Amniotic stem cell (primary cell): Measurements from ENCODE around the gene LYZL2.
A peak's percentile ranks its signal among the peaks of the same experiment; 100 is the strongest.
"Not testable (repeated sequence)": the region's sequence is repeated elsewhere in the genome, so short reads cannot be mapped to it uniquely, and the experiment has no call there.

Source experiments
- DNase-seq: peaks from one replicate; lab custom pipeline; 2025; lab: John Stamatoyannopoulos, UW

Gene LYZL2

DNA sequence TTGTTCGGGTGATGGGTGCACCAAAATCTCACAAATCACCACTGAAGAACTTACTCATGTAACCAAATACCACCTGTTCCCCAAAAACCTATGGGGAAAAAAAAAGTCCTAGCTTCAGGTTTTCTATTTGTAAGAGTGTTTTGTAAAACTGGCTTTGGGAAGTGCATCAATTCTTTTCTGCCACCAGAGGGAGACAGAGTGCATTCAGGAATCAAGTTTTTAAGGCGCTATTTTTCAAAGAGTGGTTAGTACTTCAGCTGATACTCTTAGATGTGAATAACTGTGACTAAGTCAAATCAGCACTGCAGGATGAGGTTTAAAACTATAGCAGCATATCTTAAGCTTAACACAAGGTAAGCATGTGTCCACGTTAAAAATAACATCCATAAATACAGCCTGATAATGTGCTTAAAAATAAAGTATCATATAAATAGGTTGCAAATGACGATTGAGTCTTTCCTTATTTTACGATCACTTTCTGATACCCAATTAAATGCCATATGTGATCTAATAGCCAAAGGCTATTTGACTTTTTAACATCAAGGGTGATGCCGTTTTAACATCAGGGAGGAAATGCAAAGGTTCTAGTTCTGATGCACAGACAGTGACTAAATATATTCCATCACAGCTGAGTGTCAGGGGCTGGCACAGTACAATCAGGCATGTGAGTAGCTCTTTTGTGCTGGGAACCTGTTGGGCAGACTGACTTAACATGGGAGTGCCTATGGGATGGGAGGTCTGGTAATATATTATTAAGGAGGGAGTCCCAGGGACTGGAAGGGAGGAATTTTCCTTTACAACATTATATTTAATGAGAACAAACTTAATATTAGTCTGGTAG is 10.6 kb upstream of the LYZL2 start:
- peak; percentile 38 for DNase-seq

DNA sequence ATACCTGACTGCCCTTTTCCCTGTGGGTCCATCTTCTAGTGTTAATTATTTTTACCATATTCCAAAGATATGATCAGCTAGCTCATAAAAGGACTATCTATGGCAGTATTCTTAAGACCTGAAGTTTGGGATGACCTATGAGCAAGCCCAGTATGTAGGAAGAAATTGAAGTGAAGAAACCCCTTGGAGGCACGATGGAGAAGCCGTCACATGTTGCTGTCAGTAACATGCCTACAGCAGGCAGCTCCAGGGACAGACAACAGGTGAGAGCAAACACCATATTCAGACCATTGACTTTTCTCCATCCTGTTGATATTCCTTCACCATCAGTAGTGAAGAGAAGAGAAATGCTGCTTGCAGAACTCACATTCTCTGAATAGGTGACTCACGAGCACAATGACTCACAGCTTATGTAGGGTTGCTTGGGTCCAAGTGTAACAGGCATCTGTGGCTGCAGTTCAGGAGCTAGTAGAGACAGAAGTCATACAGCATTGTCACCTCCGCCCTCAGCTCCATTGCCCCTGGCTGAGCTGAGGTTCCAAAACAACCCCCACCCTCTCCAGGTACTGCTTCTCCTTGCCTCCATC is 8.4 kb upstream of the LYZL2 start:
- peak; percentile 81 for DNase-seq

DNA sequence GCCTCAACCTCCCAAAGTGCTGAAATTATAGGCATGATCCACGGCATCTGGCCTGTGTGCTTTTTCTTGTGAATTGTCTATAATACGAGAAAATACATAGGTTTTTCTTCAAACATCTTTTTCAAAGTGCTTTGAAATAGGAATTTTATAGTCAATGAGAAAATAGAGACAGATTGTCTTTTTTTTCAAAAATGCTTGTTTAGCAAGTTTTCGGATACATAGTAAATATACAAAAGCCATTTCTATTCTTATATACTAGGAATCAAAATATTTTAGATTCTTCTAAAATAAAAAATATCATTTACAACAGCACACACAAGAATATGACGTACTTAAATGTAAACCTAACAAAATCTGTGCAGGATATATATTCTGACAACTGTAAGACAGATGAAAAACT is 1.6 kb upstream of the LYZL2 start:
- no peak for DNase-seq

DNA sequence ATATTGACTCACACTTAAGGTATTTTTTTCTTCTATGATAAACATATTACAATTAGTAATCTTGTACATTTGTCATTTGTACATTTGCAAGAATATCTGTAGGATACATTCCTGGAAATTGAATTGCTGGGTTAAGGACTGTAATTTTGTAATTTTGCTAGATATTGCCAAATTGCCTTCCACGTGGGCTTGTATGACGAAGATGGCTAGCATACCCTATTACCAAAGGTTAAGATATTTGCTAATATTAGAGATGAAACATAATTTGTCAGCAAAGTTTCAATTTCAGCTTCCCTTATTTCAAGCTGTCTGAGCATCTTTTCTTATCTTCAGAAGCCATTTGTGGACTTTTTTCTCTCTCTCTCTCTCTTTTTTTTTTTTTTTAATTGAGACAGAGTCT is 1.0 kb upstream of the LYZL2 start:
- DNase-seq, result no peak

GRCh38 chr10:30628576-30628975 is 977 bp downstream of the LYZL2 start:
- not testable (repeated sequence) for DNase-seq

GRCh38 chr10:30626837-30627236 is 2.7 kb downstream of the LYZL2 start:
- DNase-seq, result not testable (repeated sequence)

DNA sequence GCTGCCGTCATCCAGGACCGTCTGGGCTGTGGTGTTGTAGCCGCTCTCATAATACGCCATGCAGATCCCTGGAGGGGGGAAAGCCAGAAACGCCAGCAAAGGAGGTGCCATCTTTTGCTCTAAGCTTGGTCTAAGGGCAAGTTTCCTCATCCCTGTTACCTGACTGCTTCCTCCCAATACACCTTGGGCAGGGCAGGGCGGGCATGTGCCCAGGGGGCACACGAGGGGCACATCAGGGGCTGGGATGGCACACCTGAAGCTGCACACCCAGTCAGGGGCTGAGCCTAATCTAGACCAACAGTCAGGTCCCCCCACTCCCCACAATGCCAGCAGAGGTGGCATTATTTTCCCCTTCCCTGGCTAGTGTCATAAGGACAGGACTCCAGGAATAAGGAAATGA is 3.4 kb downstream of the LYZL2 start:
- not testable (repeated sequence) for DNase-seq

DNA sequence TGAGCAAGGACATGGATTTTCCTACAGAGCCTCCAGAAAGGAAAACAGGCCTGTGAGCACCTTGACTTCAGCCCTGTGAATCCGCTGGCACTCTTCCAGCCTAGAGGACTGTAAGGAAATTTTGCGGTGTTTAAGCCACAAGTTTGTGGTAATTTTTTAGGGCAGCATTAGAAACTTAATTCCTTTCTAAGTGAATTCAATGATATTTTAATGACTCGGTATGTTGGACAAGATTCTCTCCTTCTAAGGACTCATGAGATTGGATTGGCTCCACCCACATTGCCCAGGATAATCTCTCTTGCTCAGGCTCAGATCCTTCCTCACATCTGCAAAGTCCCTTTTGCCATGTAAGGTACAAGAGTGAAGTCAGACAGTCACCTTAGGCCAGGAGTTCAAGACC is 4.5 kb downstream of the LYZL2 start:
- no peak for DNase-seq

- DNase-seq, result no peak
These were observed 9.6 kb downstream of the LYZL2 start for GRCh38 chr10:30619966-30620365.

DNA sequence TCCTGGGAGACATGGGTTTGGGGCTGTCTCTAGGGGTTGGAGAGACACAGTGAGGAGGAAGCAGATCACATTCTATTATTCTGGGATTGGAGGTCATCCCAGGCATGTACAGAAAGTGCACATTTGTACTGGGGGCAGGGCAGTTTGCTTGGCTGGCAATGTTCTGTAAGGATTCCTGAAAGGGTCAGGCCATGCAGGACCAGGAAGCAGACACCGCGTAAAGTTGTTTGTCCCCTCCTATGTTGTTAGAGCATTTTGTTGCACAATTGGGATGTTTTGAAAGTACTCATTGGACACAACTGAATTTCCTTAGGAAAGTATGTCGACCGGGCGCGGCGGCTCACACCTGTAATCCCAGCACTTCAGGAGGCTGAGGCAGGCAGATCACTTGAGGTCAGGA is 12.5 kb downstream of the LYZL2 start:
- DNase-seq, result no peak

GRCh38 chr10:30611041-30611440 is 18.5 kb downstream of the LYZL2 start:
- not testable (repeated sequence) for DNase-seq

- DNase-seq, result no peak
These were observed 21.7 kb downstream of the LYZL2 start for GRCh38 chr10:30607814-30608213.

- no peak for DNase-seq
These were observed 23.2 kb downstream of the LYZL2 start for GRCh38 chr10:30606313-30606712.

DNA sequence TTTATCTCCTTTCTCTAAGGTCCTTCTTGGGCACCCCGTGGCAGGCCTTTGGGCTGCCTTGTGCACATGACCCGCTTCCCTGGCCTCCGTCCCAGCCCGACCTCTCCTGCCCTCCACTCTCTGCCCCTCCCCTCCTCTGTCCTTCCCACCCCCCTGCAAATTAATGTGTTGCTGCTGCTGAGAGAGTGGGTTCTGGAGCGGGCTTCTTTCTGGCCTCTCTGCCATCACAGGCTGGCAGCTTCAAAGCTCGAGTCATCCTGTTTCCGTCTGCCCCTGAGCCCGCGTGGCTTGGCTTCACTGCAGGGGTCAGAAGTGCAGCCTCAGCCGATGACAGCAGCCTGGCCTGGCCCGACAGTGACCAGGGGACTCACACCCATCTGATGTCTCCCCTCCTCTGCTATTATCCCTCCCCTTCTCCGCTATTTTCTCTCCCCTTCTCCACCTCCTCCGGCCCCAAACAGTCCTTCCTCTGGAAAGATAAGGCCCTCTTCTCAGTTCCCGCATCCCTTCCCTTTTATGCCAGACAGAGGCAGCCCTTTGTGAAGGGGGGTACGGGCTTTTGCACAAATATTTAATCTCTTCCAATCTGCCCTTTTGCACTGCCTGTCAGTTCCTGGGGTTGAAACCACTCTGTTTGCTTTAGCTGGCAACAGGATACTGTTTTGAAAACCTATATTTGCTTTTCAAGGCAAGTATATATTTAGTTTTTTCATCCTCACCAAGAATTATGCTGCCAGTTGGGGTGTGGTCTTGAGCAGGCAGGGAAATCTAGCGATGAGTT is 24.0 kb downstream of the LYZL2 start:
- DNase-seq, result not testable (repeated sequence)

DNA sequence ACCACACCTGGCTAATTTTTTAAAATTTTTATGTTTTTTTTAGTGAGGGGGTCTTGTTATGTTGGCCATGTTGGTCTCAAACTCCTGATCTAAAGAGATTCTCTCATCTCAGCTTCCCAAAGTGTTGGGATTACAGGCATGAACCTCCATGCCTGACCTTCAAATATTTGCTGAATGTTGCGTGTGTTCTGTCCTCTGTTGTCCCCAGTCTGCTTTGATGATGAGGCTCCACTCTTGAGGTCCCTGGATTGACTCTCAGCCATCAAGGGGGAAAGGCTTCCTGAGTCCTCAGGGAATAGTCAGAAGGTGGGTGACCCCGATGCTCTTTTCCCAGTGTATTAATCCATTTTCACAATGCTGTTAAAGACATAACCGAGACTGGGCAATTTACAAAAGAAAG is 26.0 kb downstream of the LYZL2 start:
- DNase-seq, result no peak

DNA sequence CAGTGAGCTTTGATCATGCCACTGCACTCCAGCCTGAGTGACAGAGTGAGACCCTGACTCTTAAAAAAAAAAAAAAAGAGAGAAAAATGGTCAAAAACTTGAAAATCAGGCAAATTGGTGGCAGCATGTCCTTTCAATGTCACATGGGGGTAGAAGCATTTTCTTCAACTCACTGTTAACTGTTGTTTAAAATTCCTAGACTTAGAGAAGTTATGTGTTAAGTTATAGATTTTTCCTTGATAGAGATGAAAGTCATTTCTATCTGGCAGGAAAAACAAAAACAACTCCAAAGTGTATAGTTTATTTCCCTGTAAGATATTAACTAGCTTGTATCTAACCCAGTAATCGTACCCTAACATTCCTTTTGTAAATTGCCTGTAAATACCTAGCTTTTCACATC is 26.8 kb downstream of the LYZL2 start:
- DNase-seq, result no peak

GRCh38 chr10:30600005-30600404 is 29.5 kb downstream of the LYZL2 start:
- DNase-seq, result no peak

- DNase-seq, result no peak
These were observed 31.3 kb downstream of the LYZL2 start for GRCh38 chr10:30598105-30598776.

DNA sequence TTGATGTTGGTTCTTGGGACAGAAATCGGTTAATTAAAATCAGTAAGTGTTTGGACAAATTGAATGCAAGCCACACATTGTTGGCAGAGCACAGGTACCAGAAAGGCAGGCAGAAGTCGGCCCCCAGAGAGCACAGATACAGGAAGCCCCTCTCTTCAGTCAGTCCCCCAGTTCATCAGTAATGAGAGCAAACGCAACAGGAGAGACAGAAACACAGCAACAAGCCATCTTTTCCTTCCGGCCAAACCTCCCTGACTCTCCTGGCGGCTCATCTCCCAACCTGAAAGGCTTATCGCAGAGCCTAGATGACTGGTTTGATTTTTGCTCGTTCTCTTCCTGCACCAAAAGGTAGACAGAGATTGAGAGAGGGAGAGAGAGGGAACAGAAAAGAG is 32.1 kb downstream of the LYZL2 start:
- DNase-seq, result not testable (repeated sequence)

GRCh38 chr10:30596493-30597432 is 32.8 kb downstream of the LYZL2 start:
- not testable (repeated sequence) for DNase-seq

- DNase-seq, result no peak
These were observed 33.5 kb downstream of the LYZL2 start for GRCh38 chr10:30596013-30596412.
